BLaER1 (cell line): ENCODE results near the gene ADGRD1.
"Not testable (repeated sequence)": the region's sequence is repeated elsewhere in the genome, so short reads cannot be mapped to it uniquely, and the experiment has no call there.

ENCODE experiments used
- H3K27ac ChIP-seq: shearing (Covaris generic); formaldehyde crosslinking; 2 replicates; pipeline ENCODE4 v1.8.1; 2022
- H3K27me3 ChIP-seq: shearing (Covaris generic); formaldehyde crosslinking; 2 replicates; pipeline ENCODE4 v1.8.1; 2022
- H3K36me3 ChIP-seq: shearing (Covaris generic); formaldehyde crosslinking; 2 replicates; pipeline ENCODE4 v1.8.1; 2022
- H3K4me1 ChIP-seq: shearing (Covaris generic); formaldehyde crosslinking; 2 replicates; pipeline ENCODE4 v1.8.1; 2022
- H3K4me2 ChIP-seq: shearing (Covaris generic); formaldehyde crosslinking; 2 replicates; pipeline ENCODE4 v1.8.1; 2022
- H3K4me3 ChIP-seq: shearing (Covaris generic); formaldehyde crosslinking; 2 replicates; pipeline ENCODE4 v1.8.1; 2022
- H3K9ac ChIP-seq: shearing (Covaris generic); formaldehyde crosslinking; 2 replicates; pipeline ENCODE4 v1.8.1; 2022
- H3K9me3 ChIP-seq: shearing (Covaris generic); formaldehyde crosslinking; 2 replicates; pipeline ENCODE4 v1.8.1; 2022
- H4K20me1 ChIP-seq: shearing (Covaris generic); formaldehyde crosslinking; 2 replicates; pipeline ENCODE4 v1.8.1; 2022
- Cebpa-rat ChIP-seq: shearing (Covaris generic); IDR thresholded peaks from 2 replicates; pipeline ENCODE4 v1.8.1; 2022

Gene ADGRD1

GRCh38 chr12:130953771-130954543 lies at the start of gene ADGRD1:
Gene ADGRD1 (plus strand): TSS chr12:130953907. CDS start chr12:130954466, 559 bp downstream.
- Histone ChIP-seq H3K9ac (peak within 1 kb of the TSS; percentile 16; the same call in 1 of the 2 replicates), H3K4me3 (no peak within 1 kb of the TSS), H3K9me3 (no peaks in the 10 kb centered on the region), H3K36me3 (no peaks in the 10 kb centered on the region), H3K4me1 (peaks cover 46% of the 10 kb centered on the region), H3K4me2 (peak within 1 kb of the TSS; percentile 78), H3K27ac (no peak within 1 kb of the TSS), H4K20me1 (no peaks in the 10 kb centered on the region), H3K27me3 (peaks cover 16% of the 10 kb centered on the region)
- TF ChIP-seq Cebpa-rat = no peak

GRCh38 chr12:130904064-130904463 lies 49.6 kb upstream of the ADGRD1 start:
- Histone ChIP-seq H3K4me2 (no peak overlapping the region), H3K27ac (no peak overlapping the region), H3K4me3 (no peak overlapping the region), H3K4me1 (no peaks in the 10 kb centered on the region), H3K27me3 (no peaks in the 10 kb centered on the region), H4K20me1 (no peaks in the 10 kb centered on the region), H3K9ac (no peak overlapping the region), H3K36me3 (no peaks in the 10 kb centered on the region), H3K9me3 (no peaks in the 10 kb centered on the region)
- no peak for TF ChIP-seq Cebpa-rat

- not testable (repeated sequence) for H3K9me3 ChIP-seq, H3K4me3 ChIP-seq, H3K4me2 ChIP-seq, H3K9ac ChIP-seq, H4K20me1 ChIP-seq, H3K27ac ChIP-seq, H3K36me3 ChIP-seq, H3K27me3 ChIP-seq, H3K4me1 ChIP-seq
Measured at GRCh38 chr12:130904936-130905455, 48.7 kb upstream of the ADGRD1 start.

- H3K27me3 ChIP-seq = no peaks in the 10 kb centered on the region
- H3K36me3 ChIP-seq = no peaks in the 10 kb centered on the region
- H4K20me1 ChIP-seq = no peaks in the 10 kb centered on the region
- peaks cover 15% of the 10 kb centered on the region for H3K9me3 ChIP-seq
- no peak overlapping the region for H3K9ac ChIP-seq
- no peak overlapping the region for H3K4me3 ChIP-seq
- no peaks in the 10 kb centered on the region for H3K4me1 ChIP-seq
- no peak for TF ChIP-seq Cebpa-rat
- no peak overlapping the region for H3K4me2 ChIP-seq
- no peak overlapping the region for H3K27ac ChIP-seq
Measured at GRCh38 chr12:130909111-130909510, 44.6 kb upstream of the ADGRD1 start.

DNA sequence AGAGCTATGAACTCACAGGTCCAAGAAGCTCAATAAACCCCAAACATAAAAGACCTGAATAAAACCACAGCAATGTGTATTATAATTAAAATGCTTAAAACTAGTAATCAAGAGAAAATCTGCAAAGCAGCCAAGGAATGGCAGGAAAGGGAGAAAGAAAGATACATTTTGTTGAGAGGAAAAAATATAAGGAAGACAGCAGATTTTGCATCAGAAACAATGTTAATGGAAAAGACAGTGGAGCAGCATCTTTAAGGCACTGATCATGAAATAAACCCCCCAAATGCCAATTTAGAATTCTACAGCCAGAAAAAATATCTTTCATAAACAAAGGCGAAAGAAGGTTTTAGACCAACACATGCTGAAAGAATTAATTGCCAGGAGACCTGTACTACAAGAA lies 42.5 kb upstream of the ADGRD1 start:
- Histone ChIP-seq H3K4me1 (peaks cover 8% of the 10 kb centered on the region), H3K9me3 (peaks cover 15% of the 10 kb centered on the region), H3K27me3 (no peaks in the 10 kb centered on the region), H3K36me3 (no peaks in the 10 kb centered on the region), H3K27ac (no peak overlapping the region), H3K9ac (no peak overlapping the region), H4K20me1 (no peaks in the 10 kb centered on the region), H3K4me3 (no peak overlapping the region), H3K4me2 (no peak overlapping the region)
- no peak for TF ChIP-seq Cebpa-rat

GRCh38 chr12:130911933-130912332 lies 41.8 kb upstream of the ADGRD1 start:
- H3K27me3 ChIP-seq = no peaks in the 10 kb centered on the region
- no peaks in the 10 kb centered on the region for H4K20me1 ChIP-seq
- TF ChIP-seq Cebpa-rat = no peak
- H3K9ac ChIP-seq = no peak overlapping the region
- no peaks in the 10 kb centered on the region for H3K36me3 ChIP-seq
- H3K4me1 ChIP-seq = peaks cover 16% of the 10 kb centered on the region
- no peak overlapping the region for H3K27ac ChIP-seq
- peaks cover 15% of the 10 kb centered on the region for H3K9me3 ChIP-seq
- H3K4me2 ChIP-seq = no peak overlapping the region
- no peak overlapping the region for H3K4me3 ChIP-seq

- H4K20me1 ChIP-seq = no peaks in the 10 kb centered on the region
- TF ChIP-seq Cebpa-rat = peak; percentile 99
- peak overlapping the region; percentile 55; the same call in 1 of the 2 replicates for H3K27ac ChIP-seq
- H3K9ac ChIP-seq = peak overlapping the region; percentile 46; the same call in 1 of the 2 replicates
- peaks cover 4% of the 10 kb centered on the region for H3K9me3 ChIP-seq
- no peaks in the 10 kb centered on the region for H3K27me3 ChIP-seq
- H3K4me2 ChIP-seq = peak overlapping the region; percentile 89
- peaks cover 31% of the 10 kb centered on the region for H3K4me1 ChIP-seq
- H3K36me3 ChIP-seq = no peaks in the 10 kb centered on the region
- H3K4me3 ChIP-seq = peak overlapping the region; percentile 56
Measured at GRCh38 chr12:130916241-130916911, 37.3 kb upstream of the ADGRD1 start.

DNA sequence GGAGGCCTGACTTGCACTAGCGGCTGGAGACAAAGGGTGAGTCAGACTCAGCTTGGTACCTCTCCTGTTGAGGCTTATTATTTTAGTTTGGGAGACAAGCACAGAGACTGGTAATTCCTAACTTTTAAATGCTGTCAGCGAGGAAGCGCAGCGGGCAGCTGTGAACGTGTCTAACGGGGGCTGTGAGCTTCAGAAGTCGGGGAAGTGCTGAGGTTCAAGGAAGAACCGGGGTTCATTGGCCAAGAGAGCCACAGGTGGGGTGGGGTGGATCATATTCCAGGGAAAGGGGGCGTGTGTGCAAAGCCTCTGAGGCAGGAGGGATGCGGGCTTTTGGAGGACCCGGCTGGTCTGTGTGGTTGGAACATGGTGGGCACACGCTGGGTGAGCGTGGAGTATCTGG lies 36.1 kb upstream of the ADGRD1 start:
- Histone ChIP-seq H3K9ac (no peak overlapping the region), H3K27ac (no peak overlapping the region), H3K36me3 (no peaks in the 10 kb centered on the region), H4K20me1 (no peaks in the 10 kb centered on the region), H3K27me3 (no peaks in the 10 kb centered on the region), H3K4me1 (peaks cover 31% of the 10 kb centered on the region), H3K4me3 (no peak overlapping the region), H3K9me3 (peaks cover 7% of the 10 kb centered on the region; the same call in 1 of the 2 replicates), H3K4me2 (peak overlapping the region; percentile 89)
- no peak for TF ChIP-seq Cebpa-rat

DNA sequence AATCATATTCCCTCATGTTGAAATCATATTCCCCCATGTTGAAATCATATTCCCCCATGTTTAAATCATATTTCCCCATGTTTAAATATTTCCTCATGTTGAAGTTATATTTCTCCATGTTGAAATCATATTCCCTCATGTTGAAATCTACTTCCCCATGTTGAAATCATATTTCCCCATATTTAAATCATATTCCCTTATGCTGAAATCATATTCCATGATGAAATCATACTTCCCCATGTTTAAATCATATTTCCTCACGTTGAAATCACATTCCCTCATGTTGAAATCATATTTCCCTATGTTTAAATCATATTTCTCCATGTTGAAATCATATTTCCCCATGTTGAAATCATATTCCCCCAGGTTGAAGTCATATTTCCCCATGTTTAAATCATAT lies 34.6 kb upstream of the ADGRD1 start:
- Histone ChIP-seq H3K27me3 (no peaks in the 10 kb centered on the region), H3K27ac (no peak overlapping the region), H3K4me1 (peaks cover 31% of the 10 kb centered on the region), H3K9me3 (peaks cover 7% of the 10 kb centered on the region; the same call in 1 of the 2 replicates), H3K36me3 (no peaks in the 10 kb centered on the region), H3K4me3 (no peak overlapping the region), H3K4me2 (no peak overlapping the region), H4K20me1 (no peaks in the 10 kb centered on the region), H3K9ac (no peak overlapping the region)
- no peak for TF ChIP-seq Cebpa-rat

DNA sequence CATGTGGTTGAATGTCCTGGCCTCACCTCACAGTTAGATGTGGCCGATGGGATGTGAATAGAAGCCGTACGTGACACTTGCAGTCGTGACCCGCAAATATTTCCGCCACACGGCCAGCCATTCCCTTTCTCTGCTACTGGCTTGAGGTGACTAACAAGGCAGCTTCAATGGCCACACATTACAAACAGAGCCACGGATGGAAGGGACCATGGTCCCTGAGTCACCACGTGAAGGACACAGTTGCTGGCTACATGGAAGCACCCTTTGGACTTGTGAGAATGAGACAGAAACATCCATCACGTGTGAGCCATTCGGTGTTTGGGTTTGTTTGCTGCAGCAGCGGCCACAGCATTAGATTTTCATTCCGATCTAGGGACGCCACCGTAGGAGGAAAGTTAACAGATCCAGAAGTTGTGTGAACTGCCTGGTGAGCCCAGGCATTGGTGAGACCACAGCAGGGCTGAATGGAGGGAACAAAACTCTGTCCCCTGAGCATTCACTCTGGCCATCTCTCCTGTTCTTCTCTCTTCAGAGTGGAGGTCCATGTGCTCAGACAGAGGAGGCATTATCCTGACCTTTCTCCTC lies 33.5 kb upstream of the ADGRD1 start:
- Histone ChIP-seq H3K9ac (no peak overlapping the region), H3K4me2 (no peak overlapping the region), H3K27me3 (no peaks in the 10 kb centered on the region), H3K36me3 (no peaks in the 10 kb centered on the region), H3K4me3 (no peak overlapping the region), H3K9me3 (peaks cover 7% of the 10 kb centered on the region; the same call in 1 of the 2 replicates), H3K4me1 (peaks cover 38% of the 10 kb centered on the region), H3K27ac (no peak overlapping the region), H4K20me1 (no peaks in the 10 kb centered on the region)
- TF ChIP-seq Cebpa-rat = no peak
